ENCODE measurements around the gene ADAMTS16.

The ADAMTS16 gene

GRCh38 chr5:5139777-5140478 lies at the start of gene ADAMTS16:
ADAMTS16 (plus strand) TSS chr5:5140330; CDS start chr5:5140468, 138 bp downstream.
- in situ Hi-C loops (cut with MboI; ENCODE audit: low sequenced_read_pairs), result loop anchor here (25.0 kb wide), 1 partner anchor 272 kb away; the partner anchor contains the start of gene ICE1

DNA sequence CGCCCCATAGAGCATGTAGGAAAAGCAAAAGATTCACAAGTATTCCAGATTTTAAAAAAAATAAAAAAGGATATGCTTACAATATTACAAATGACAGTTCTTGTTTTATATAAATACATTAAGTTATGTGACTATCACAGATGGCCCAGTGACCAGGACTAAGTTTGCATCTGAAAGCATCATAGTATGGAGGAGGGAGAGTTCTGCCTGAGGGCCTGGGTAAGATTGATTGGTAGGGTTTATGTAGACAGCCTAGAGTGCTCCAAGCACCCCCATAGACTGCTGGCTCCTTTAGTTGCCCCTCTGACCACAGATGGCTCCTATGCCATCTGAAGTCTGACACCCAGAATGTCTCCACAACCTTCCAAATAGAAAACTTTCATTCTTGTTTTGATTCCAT lies 48.0 kb upstream of the ADAMTS16 start:
- in situ Hi-C loops (cut with MboI; ENCODE audit: low sequenced_read_pairs), result no loop called here

GRCh38 chr5:5100635-5101034 lies 39.5 kb upstream of the ADAMTS16 start:
- in situ Hi-C loops (cut with MboI; ENCODE audit: low sequenced_read_pairs), result no loop called here

DNA sequence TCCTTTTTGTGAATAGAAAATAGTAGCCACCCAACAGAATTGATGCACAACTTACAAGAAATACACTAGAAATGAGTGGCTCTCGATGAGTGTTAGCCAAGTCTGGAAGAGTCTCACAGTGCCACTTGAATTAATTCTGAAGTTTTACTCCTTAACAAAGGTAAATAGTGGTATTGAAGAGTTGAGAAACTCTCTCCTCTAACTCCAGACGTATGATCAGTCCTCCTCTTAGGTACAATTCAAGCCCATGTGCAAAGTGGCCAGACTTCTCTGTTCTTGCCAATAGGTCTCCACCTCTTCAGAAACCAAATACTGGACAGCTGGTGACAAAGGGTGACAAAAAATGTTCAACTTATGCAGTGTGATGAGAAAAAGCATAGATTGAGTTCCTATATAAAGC lies 38.5 kb upstream of the ADAMTS16 start:
- in situ Hi-C loops (cut with MboI; ENCODE audit: low sequenced_read_pairs), result no loop called here

- in situ Hi-C loops (cut with MboI; ENCODE audit: low sequenced_read_pairs), result no loop called here
Observed at GRCh38 chr5:5103245-5103644, 36.9 kb upstream of the ADAMTS16 start.

DNA sequence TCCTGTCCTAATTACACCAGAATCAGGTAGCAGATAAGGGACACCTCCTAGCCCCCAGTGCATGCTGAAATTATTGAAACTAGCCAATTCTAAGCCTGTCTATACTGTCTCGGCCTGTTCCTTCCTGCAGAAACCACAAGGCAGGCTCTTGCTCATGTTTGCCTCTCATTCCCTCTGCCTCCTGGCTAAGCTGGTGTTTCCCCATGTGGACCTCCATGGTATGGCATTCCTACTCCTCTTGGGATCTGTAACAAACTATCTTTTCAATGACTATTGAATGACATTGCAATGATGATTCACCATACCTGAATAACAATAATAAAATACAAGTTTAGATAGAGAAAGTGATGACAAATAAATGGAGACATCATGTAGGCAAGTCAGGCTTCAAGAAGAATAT lies 35.6 kb upstream of the ADAMTS16 start:
- in situ Hi-C loops (cut with MboI; ENCODE audit: low sequenced_read_pairs), result no loop called here

GRCh38 chr5:5105531-5105930 lies 34.6 kb upstream of the ADAMTS16 start:
- in situ Hi-C loops (cut with MboI; ENCODE audit: low sequenced_read_pairs), result no loop called here

DNA sequence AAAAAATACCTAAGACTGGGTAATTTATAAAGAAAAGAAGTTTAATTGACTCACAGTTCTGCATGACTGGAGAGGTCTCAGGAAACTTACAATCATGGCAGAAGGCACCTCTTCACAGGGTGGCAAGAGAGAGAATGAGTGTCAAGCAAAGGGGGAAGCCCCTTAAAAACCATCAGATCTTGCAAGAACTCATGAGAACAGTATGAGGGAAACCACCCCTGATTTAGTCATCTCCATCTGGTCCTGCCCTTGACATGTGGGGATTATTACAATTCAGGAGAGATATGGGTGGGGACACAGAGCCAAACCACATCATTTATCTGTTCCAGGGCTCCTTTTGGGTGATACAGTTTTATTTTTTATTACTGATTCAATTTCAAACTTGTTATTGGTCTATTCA lies 23.2 kb upstream of the ADAMTS16 start:
- in situ Hi-C loops (cut with MboI; ENCODE audit: low sequenced_read_pairs), result no loop called here

- in situ Hi-C loops (cut with MboI; ENCODE audit: low sequenced_read_pairs), result no loop called here
Observed at GRCh38 chr5:5122776-5123175, 17.4 kb upstream of the ADAMTS16 start.

DNA sequence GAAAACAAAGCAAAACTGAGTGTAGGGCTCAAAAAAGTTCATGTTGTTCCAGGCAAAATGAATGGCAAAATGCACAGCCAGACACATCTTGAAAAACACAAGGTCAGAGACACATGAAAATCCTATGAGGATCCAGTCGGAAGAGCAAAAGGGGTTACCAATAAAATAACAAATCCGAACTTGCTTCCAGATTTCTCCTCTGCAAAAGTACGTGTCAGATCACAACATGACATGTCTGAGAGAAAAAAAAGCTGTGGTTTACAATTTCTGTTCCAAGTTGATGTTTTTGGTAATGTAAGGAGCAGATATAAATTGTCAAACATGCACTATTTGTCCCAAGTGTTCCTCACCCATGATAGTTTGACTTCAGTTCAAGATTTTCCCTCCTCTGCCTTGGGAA lies 15.9 kb upstream of the ADAMTS16 start:
- in situ Hi-C loops (cut with MboI; ENCODE audit: low sequenced_read_pairs), result no loop called here

- in situ Hi-C loops (cut with MboI; ENCODE audit: low sequenced_read_pairs), result loop anchor here (25.0 kb wide), 1 partner anchor 286 kb away; the partner anchor contains the start of gene ICE1
Observed at GRCh38 chr5:5126444-5126843, 13.7 kb upstream of the ADAMTS16 start.

DNA sequence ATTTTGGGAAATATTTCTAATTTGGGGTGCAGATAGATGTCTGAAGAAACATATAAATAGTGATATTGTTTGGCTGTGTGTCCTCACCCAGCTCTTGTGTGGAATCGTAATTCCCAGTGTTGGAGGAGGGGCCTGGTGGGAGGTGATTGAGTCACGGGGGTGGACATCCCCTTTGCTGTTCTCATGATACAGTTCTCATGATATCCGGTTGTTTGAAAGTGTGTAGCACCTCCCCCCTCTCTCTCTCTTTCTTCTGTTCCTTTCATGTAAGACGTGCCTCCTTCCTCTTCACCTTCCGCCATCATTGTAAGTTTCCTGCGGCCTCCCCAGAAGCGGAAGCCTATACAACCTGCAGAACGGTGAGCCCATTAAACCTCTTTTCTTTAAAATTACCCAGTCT lies 11.4 kb upstream of the ADAMTS16 start:
- in situ Hi-C loops (cut with MboI; ENCODE audit: low sequenced_read_pairs), result loop anchor here (25.0 kb wide), 1 partner anchor 284 kb away; the partner anchor contains the start of gene ICE1

- in situ Hi-C loops (cut with MboI; ENCODE audit: low sequenced_read_pairs), result loop anchor here (25.0 kb wide), 1 partner anchor 280 kb away; the partner anchor contains the start of gene ICE1
Observed at GRCh38 chr5:5132234-5132633, 7.9 kb upstream of the ADAMTS16 start.

- in situ Hi-C loops (cut with MboI; ENCODE audit: low sequenced_read_pairs), result loop anchor here (25.0 kb wide), 1 partner anchor 280 kb away; the partner anchor contains the start of gene ICE1
Observed at GRCh38 chr5:5132693-5133295, 7.3 kb upstream of the ADAMTS16 start.

DNA sequence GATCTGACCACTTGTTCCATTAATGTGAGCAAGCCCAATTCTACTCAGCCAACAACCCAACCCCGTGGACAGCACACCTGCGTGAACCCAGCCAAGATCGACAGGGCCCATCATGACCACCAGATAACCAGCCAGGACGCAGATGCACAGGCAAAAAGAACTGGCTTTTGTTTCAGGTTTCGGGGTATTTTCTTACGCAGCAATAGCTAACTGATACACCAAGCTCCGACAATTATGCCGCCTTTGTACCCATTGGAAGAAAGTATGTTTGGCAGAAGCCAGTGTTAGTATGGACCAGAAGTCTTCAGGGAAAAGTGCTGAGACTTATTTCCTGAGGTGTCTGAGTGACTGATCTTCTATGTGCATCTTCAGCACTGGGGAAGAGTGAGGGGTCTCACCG lies 6.0 kb upstream of the ADAMTS16 start:
- in situ Hi-C loops (cut with MboI; ENCODE audit: low sequenced_read_pairs), result loop anchor here (25.0 kb wide), 1 partner anchor 278 kb away; the partner anchor contains the start of gene ICE1

GRCh38 chr5:5135957-5136676 lies 4.0 kb upstream of the ADAMTS16 start:
- in situ Hi-C loops (cut with MboI; ENCODE audit: low sequenced_read_pairs), result loop anchor here (25.0 kb wide), 1 partner anchor 276 kb away; the partner anchor contains the start of gene ICE1

DNA sequence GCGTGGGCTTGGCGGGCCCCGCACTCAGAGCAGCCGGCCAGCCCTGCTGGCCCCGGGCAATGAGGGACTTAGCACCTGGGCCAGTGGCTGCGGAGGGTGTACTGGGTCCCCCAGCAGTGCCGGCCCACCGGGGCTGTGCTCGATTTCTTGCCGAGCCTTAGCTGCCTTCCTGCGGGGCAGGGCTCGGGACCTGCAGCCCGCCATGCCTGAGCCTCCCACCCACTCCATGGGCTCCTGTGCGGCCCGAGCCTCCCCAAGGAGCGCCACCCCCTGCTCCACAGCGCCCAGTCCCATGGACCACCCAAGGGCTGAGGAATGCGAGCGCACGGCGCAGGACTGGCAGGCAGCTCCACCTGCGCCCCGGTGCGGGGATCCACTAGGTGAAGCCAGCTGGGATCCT lies 2.3 kb upstream of the ADAMTS16 start:
- in situ Hi-C loops (cut with MboI; ENCODE audit: low sequenced_read_pairs), result loop anchor here (25.0 kb wide), 1 partner anchor 274 kb away; the partner anchor contains the start of gene ICE1

- in situ Hi-C loops (cut with MboI; ENCODE audit: low sequenced_read_pairs), result loop anchor here (25.0 kb wide), 1 partner anchor 273 kb away; the partner anchor contains the start of gene ICE1
Observed at GRCh38 chr5:5139336-5139776, 774 bp upstream of the ADAMTS16 start.

- in situ Hi-C loops (cut with MboI; ENCODE audit: low sequenced_read_pairs), result loop anchor here (25.0 kb wide), 1 partner anchor 272 kb away; the partner anchor contains the start of gene ICE1
Observed at GRCh38 chr5:5140479-5141338, 579 bp downstream of the ADAMTS16 start.

GRCh38 chr5:5141339-5141599 lies 1.1 kb downstream of the ADAMTS16 start:
- in situ Hi-C loops (cut with MboI; ENCODE audit: low sequenced_read_pairs), result loop anchor here (25.0 kb wide), 1 partner anchor 271 kb away; the partner anchor contains the start of gene ICE1
